ENCODE measurements around the gene S100A7.

The S100A7 gene

GRCh38 chr1:153493343-153493960 is 33.0 kb upstream of the S100A7 start:
- no peaks in the 10 kb centered on the region for H3K9me3 Mint-ChIP-seq

DNA sequence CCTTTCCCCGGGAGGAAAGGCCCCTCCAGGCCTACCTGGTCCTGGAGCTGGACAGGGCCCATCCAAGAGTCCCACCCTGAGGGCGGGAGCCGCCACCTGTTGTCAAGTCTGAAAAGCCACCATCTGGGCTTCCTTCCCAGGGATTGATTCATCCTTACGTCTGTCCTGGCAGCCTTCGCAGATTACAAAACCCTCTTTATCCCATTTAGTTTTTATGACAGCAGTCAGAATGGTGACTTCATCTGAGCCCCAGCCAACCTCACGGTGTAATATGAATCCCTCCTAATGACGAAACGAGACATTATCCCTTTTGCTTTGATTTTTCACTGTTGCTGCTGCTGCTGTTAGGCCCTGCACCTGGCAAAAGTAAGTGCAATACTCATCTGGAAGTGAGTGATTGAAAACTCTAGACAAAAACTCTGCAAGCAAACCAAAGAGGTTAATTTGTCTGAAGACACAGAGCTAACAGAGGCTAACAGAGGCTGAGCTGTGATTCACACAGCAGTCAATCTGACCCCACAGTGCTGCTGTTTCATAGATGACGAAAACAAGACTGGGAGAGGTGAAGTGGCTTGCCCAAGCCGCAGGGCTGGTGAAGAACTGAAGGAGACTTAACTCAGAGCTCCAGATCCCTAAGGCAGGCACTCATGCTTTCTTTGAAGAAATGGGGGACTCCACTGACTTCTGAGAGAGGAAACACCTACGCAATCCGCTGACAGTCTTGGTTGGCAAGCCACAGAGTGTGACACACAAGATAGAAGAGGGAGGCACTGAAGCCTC is 30.0 kb upstream of the S100A7 start:
- Mint-ChIP-seq H3K27me3 (ENCODE audit: low read depth, poor library complexity) (peaks cover 22% of the 10 kb centered on the region), H3K9me3 (no peaks in the 10 kb centered on the region), H3K4me3 (no peak overlapping the region), H3K36me3 (ENCODE audit: low read depth) (no peaks in the 10 kb centered on the region), H3K27ac (no peak overlapping the region), H3K4me1 (peaks cover 21% of the 10 kb centered on the region)
- no peak for DNase-seq
- TF ChIP-seq CTCF (IDR thresholded peaks at IDR 0.05), result no peak

More at GRCh38 chr1:153493343-153493960, 33.0 kb upstream of the S100A7 start:
- Mint-ChIP-seq H3K27me3 (ENCODE audit: low read depth, poor library complexity) (peaks cover 32% of the 10 kb centered on the region), H3K4me3 (no peak overlapping the region), H3K27ac (peak overlapping the region; percentile 75), H3K4me1 (peaks cover 26% of the 10 kb centered on the region), H3K36me3 (ENCODE audit: low read depth) (no peaks in the 10 kb centered on the region)
- DNase-seq, result no peak
- TF ChIP-seq CTCF (IDR thresholded peaks at IDR 0.05), result no peak

- Mint-ChIP-seq H3K9me3 (no peaks in the 10 kb centered on the region), H3K4me3 (no peak overlapping the region), H3K27me3 (ENCODE audit: low read depth, poor library complexity) (peaks cover 33% of the 10 kb centered on the region), H3K27ac (no peak overlapping the region), H3K4me1 (peaks cover 14% of the 10 kb centered on the region), H3K36me3 (ENCODE audit: low read depth) (no peaks in the 10 kb centered on the region)
- no peak for TF ChIP-seq CTCF (IDR thresholded peaks at IDR 0.05)
- DNase-seq, result no peak
Observed at GRCh38 chr1:153488731-153489130, 28.3 kb upstream of the S100A7 start.

GRCh38 chr1:153487707-153488106 is 27.3 kb upstream of the S100A7 start:
- no peak for TF ChIP-seq CTCF (IDR thresholded peaks at IDR 0.05)
- Mint-ChIP-seq H3K9me3 (no peaks in the 10 kb centered on the region), H3K27me3 (ENCODE audit: low read depth, poor library complexity) (peaks cover 39% of the 10 kb centered on the region), H3K36me3 (ENCODE audit: low read depth) (no peaks in the 10 kb centered on the region), H3K27ac (peak overlapping the region; percentile 7), H3K4me3 (no peak overlapping the region), H3K4me1 (peaks cover 8% of the 10 kb centered on the region)
- DNase-seq, result no peak

DNA sequence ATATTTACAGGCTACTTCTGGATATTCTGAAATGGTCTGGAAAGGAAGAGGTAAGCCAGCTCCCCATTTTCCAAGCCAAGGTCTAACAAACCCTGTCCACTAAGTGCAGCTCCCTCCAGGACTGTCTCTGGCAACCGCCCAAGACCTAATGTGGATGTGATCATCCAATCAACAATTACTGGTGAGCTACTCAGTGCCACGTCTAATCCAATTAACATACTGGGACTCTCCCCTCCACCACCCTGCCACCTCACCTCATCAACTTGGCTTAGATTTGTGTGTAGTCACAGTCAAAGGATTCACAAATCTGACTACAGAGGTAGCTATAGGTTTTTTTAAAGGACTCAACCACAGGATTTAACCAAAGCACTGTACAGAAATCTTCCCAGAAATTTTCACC is 25.4 kb upstream of the S100A7 start:
- Mint-ChIP-seq H3K27me3 (ENCODE audit: low read depth, poor library complexity) (peaks cover 45% of the 10 kb centered on the region), H3K9me3 (no peaks in the 10 kb centered on the region), H3K27ac (no peak overlapping the region)

More for the DNA sequence above, 25.4 kb upstream of the S100A7 start:
- DNase-seq, result no peak
- no peak for TF ChIP-seq CTCF (IDR thresholded peaks at IDR 0.05)
- Mint-ChIP-seq H3K4me3 (no peak overlapping the region), H3K4me1 (peaks cover 7% of the 10 kb centered on the region), H3K36me3 (ENCODE audit: low read depth) (no peaks in the 10 kb centered on the region)

All from nephron progenitor cell (in vitro differentiated cells).